CD14-positive monocyte (primary cell): ENCODE results near the gene RFX7. TPM values are rescaled to one million over a fixed set of nuclear protein-coding genes. Genes with fewer than 3 reads are reported as not detected.
A peak's percentile ranks its signal among the peaks of the same experiment; 100 is the strongest.

ENCODE experiments used
- DNase-seq, 3 donors: peaks; one replicate each; pipeline ENCODE4 v3.0.0-alpha.2; 2011 to 2022
- H2AFZ ChIP-seq: 2 replicates; pipeline ENCODE4 v1.6.0; 2012; ENCODE audit warnings: mild to moderate bottlenecking, low read depth, low read length, inconsistent platforms; ENCODE audit not compliant: insufficient read depth, poor library complexity, severe bottlenecking
- H3K27ac ChIP-seq, 2 donors: 1 replicate in 1 of 2; 2 replicates in 1 of 2; pipeline ENCODE4 v1.5.1; 2012 to 2013; ENCODE audit warnings: low read length in 2 of 2, control low read depth in 1 of 2, inconsistent platforms in 1 of 2, low read depth in 1 of 2, mild to moderate bottlenecking in 1 of 2
- H3K27me3 ChIP-seq, 2 donors: one replicate each; pipeline versions ENCODE4 v1.6.0 to v1.6.1; 2011 to 2013; ENCODE audit warnings: low read length in 2 of 2; ENCODE audit not compliant: control insufficient read depth in 2 of 2, insufficient read depth in 2 of 2
- H3K36me3 ChIP-seq, 2 donors: replicated peaks in 1 of 2; 1 replicate in 1 of 2; 2 replicates in 1 of 2; pipeline versions ENCODE4 v1.5.1 to v1.6.1; 2012 to 2013; ENCODE audit warnings: low read length in 2 of 2, control low read depth in 1 of 2, inconsistent platforms in 1 of 2, mild to moderate bottlenecking in 1 of 2; ENCODE audit not compliant: insufficient read depth in 2 of 2, control insufficient read depth in 1 of 2
- H3K4me1 ChIP-seq, 2 donors: 1 replicate in 1 of 2; 2 replicates in 1 of 2; pipeline versions ENCODE4 v1.5.1 to v1.6.1; 2012 to 2013; ENCODE audit warnings: low read length in 2 of 2, control low read depth in 1 of 2, inconsistent platforms in 1 of 2, mild to moderate bottlenecking in 1 of 2, moderate library complexity in 1 of 2; ENCODE audit not compliant: insufficient read depth in 2 of 2, control insufficient read depth in 1 of 2
- H3K4me2 ChIP-seq: replicated peaks from 2 replicates; pipeline ENCODE3; 2012; ENCODE audit warnings: low read length, moderate library complexity, mild to moderate bottlenecking; ENCODE audit not compliant: poor library complexity, severe bottlenecking; ENCODE audit errors: extremely low read depth
- H3K4me3 ChIP-seq, 3 experiments: fragments of 200-600 bp in 1 of 3; sonication (generic) in 1 of 3; replicated peaks in 1 of 3; 1 replicate in 2 of 3; 2 replicates in 1 of 3; pipeline ENCODE4 v1.5.1; 2011 to 2013; ENCODE audit warnings: low read length in 3 of 3, mild to moderate bottlenecking in 3 of 3, control low read depth in 2 of 3, low read depth in 2 of 3, inconsistent platforms in 1 of 3, moderate library complexity in 1 of 3
- H3K79me2 ChIP-seq: 2 replicates; pipeline ENCODE4 v1.6.0; 2012; ENCODE audit warnings: mild to moderate bottlenecking, control low read depth, inconsistent platforms, low read length, moderate library complexity; ENCODE audit not compliant: insufficient read depth
- H3K9ac ChIP-seq: 2 replicates; pipeline ENCODE4 v1.6.0; 2017; ENCODE audit warnings: low read length, mild to moderate bottlenecking; ENCODE audit not compliant: insufficient read depth, poor library complexity, severe bottlenecking
- H3K9me3 ChIP-seq, 2 donors: replicated peaks in 1 of 2; 1 replicate in 1 of 2; 2 replicates in 1 of 2; pipeline versions ENCODE4 v1.5.1 to v1.6.1; 2012 to 2013; ENCODE audit warnings: low read length in 2 of 2, control low read depth in 1 of 2; ENCODE audit not compliant: control insufficient read depth in 1 of 2, insufficient read depth in 1 of 2
- H4K20me1 ChIP-seq: 2 replicates; pipeline ENCODE4 v1.6.0; 2012; ENCODE audit warnings: mild to moderate bottlenecking, low read length, control low read depth, moderate library complexity; ENCODE audit not compliant: insufficient read depth
- H3K27ac Mint-ChIP-seq, 7 donors: one replicate each; pipeline ENCODE4 v1.8.0; 2020; ENCODE audit warnings: mild to moderate bottlenecking in 7 of 7, mixed read lengths in 7 of 7, moderate library complexity in 6 of 7, inconsistent platforms in 2 of 7
- H3K27me3 Mint-ChIP-seq, 3 donors: one replicate each; pipeline ENCODE4 v1.8.0; 2021 to 2022; ENCODE audit warnings: low read depth in 3 of 3, mild to moderate bottlenecking in 3 of 3, mixed read lengths in 3 of 3, moderate library complexity in 3 of 3, inconsistent platforms in 1 of 3
- H3K36me3 Mint-ChIP-seq, 2 donors: one replicate each; pipeline ENCODE4 v1.8.0; 2020; ENCODE audit warnings: mixed read lengths in 2 of 2, inconsistent platforms in 1 of 2, mild to moderate bottlenecking in 1 of 2
- H3K4me1 Mint-ChIP-seq: one replicate; pipeline ENCODE4 v1.8.0; 2020; ENCODE audit warnings: mild to moderate bottlenecking, mixed read lengths
- H3K4me3 Mint-ChIP-seq, 2 donors: one replicate each; pipeline ENCODE4 v1.8.0; 2020; ENCODE audit warnings: mild to moderate bottlenecking in 2 of 2, mixed read lengths in 2 of 2, moderate library complexity in 1 of 2
- H3K9me3 Mint-ChIP-seq, 7 donors: one replicate each; pipeline ENCODE4 v1.8.0; 2020 to 2022; ENCODE audit warnings: mixed read lengths in 7 of 7, mild to moderate bottlenecking in 6 of 7, moderate library complexity in 6 of 7, inconsistent platforms in 2 of 7
- WGBS: methylation state at CpG from one replicate; pipeline ENCODE4 v1.1.5; 2013; ENCODE audit warnings: missing lambda C conversion rate; ENCODE audit not compliant: insufficient coverage; 5-methylcytosine and 5-hydroxymethylcytosine counted together
- intact Hi-C, 2 donors: fragments of 100-400 bp; cut with micrococcal nuclease; formaldehyde crosslinking; loops; one replicate each; pipeline versions ENCODE4 v1.15.0 to v1.15.1; 2023
- polyA plus RNA-seq, 3 donors: library from polyadenylated mRNA; depleted of rRNA in 1 of 3; unstranded in 2 of 3; stranded (reverse) in 1 of 3; fragments of 300-500 nt in 2 of 3; fragments of >200 nt in 1 of 3; fragmentation: Illumina TruSeq in 2 of 3; gene quantifications; 1 replicate in 2 of 3; 2 replicates in 1 of 3; pipeline ENCODE4 v1.2.3, GENCODE V29; 2012 to 2021
- TF ChIP-seq, protein P1 (sequence below): fragments of 200-600 bp; IDR thresholded peaks from one replicate; pipeline ENCODE4 v1.8.0; 2022; ENCODE audit warnings: antibody characterized with exemption, mild to moderate bottlenecking

The RFX7 gene
- polyA plus RNA-seq, 3 donors, result 1.0 to 2.9 (median 1.2) TPM

DNA sequence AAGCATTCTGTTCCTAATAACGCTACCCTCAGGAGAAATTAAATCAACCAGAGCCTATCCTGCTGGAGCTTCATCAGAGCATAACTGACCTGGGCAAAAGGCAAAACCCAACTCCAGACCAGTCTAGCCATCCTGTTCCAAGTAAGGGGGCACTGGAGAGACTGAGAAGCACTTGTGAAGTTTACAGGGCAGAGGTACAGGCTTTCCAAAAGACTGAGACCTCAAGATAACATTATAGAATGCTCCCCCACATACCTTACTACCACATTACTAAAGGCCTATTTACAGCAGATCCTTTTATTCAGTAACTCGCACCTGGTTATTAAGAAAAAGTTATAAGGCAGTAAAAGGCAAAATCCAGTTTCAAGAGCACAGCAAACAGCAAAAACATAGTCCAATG, 35.5 kb downstream of the RFX7 start:
- Mint-ChIP-seq H3K36me3 (peaks cover 10 to 15% of the 10 kb centered on the region in 2 donors), H3K4me1 (peaks cover 53% of the 10 kb centered on the region), H3K4me3 (no peak overlapping the region), H3K9me3 (peaks cover 0 to 13% (median 4%) of the 10 kb centered on the region in 7 donors), H3K27me3 (no peaks in the 10 kb centered on the region), H3K27ac (peak overlapping the region in 3 of 7 donors; percentile 10 to 31 (median 17))
- TF ChIP-seq, protein P1, sequence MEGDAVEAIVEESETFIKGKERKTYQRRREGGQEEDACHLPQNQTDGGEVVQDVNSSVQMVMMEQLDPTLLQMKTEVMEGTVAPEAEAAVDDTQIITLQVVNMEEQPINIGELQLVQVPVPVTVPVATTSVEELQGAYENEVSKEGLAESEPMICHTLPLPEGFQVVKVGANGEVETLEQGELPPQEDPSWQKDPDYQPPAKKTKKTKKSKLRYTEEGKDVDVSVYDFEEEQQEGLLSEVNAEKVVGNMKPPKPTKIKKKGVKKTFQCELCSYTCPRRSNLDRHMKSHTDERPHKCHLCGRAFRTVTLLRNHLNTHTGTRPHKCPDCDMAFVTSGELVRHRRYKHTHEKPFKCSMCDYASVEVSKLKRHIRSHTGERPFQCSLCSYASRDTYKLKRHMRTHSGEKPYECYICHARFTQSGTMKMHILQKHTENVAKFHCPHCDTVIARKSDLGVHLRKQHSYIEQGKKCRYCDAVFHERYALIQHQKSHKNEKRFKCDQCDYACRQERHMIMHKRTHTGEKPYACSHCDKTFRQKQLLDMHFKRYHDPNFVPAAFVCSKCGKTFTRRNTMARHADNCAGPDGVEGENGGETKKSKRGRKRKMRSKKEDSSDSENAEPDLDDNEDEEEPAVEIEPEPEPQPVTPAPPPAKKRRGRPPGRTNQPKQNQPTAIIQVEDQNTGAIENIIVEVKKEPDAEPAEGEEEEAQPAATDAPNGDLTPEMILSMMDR, result no peak
- WGBS, result no CpG with 5 or more reads among the region's 2 CpGs
- intact Hi-C loops, result no loop called here
- peaks cover 0 to 10% of the 10 kb centered on the region in 2 donors for H3K36me3 ChIP-seq
- no peak overlapping the region for H3K4me3 ChIP-seq
- H3K4me2 ChIP-seq, result no peak overlapping the region
- no peak overlapping the region for H2AFZ ChIP-seq
- DNase-seq, result no peak
- H4K20me1 ChIP-seq, result peaks cover 29% of the 10 kb centered on the region
- no peak overlapping the region for H3K9ac ChIP-seq
- no peaks in the 10 kb centered on the region for H3K27me3 ChIP-seq
- peaks cover 82% of the 10 kb centered on the region for H3K79me2 ChIP-seq
- peaks cover 0 to 12% of the 10 kb centered on the region in 2 donors for H3K9me3 ChIP-seq
- H3K4me1 ChIP-seq, result peaks cover 8 to 14% of the 10 kb centered on the region in 2 donors
- no peak overlapping the region for H3K27ac ChIP-seq

DNA sequence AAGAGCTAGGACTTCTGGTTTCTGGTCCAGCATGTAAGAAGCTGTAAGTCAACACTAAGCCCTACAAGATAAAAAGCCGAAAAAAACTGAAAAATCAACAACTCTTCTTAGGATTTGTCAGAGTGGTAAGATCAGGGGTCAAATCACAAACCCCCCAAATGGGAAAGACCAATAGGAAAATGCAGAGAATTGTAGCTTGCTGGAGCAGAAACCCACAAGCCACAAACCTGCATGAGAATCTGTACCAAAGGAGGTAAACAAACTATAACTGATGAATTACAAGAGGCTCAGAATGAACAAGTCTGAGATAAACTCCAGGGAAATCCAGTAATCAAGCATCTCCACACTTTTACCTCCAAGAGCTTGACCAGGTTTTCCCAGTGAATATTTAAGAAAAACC, 36.0 kb downstream of the RFX7 start:
- Histone ChIP-seq H3K79me2 (peaks cover 82% of the 10 kb centered on the region), H3K4me3 (no peak overlapping the region), H4K20me1 (peaks cover 30% of the 10 kb centered on the region), H3K27ac (no peak overlapping the region), H3K9ac (no peak overlapping the region), H3K4me1 (peaks cover 8 to 14% of the 10 kb centered on the region in 2 donors), H3K4me2 (no peak overlapping the region), H3K27me3 (no peaks in the 10 kb centered on the region), H2AFZ (no peak overlapping the region), H3K36me3 (peaks cover 0 to 10% of the 10 kb centered on the region in 2 donors), H3K9me3 (peaks cover 0 to 8% of the 10 kb centered on the region in 2 donors)
- Mint-ChIP-seq H3K27me3 (no peaks in the 10 kb centered on the region), H3K9me3 (peaks cover 0 to 13% (median 4%) of the 10 kb centered on the region in 7 donors), H3K4me3 (no peak overlapping the region), H3K4me1 (peaks cover 53% of the 10 kb centered on the region), H3K36me3 (peaks cover 12 to 18% of the 10 kb centered on the region in 2 donors), H3K27ac (peak overlapping the region in 1 of 7 donors; percentile 1)
- TF ChIP-seq, protein P1, result no peak
- no CpG with 5 or more reads among the region's 1 CpG for WGBS
- no peak for DNase-seq
- intact Hi-C loops, result no loop called here
